HCT116 (cell line): ENCODE results near the gene DPP4. TPM values are rescaled to one million over a fixed set of nuclear protein-coding genes. Genes with fewer than 3 reads are reported as not detected.

Experiments used
- ATAC-seq: fragments of 200-7000 bp; cut with Tn5 transposase; 2 replicates; pipeline ENCODE4 v1.9.1; 2020; ENCODE audit warnings: mild to moderate bottlenecking, moderate library complexity
- BruUV-seq: library from RNA; stranded (reverse); fragments of 400-500 nt; replicated peaks from 2 replicates; lab custom pipeline; 2021; lab: Mats Ljungman, UMichigan
- CTCF ChIA-PET: fragments of 300-600 bp; sonication (Branson Sonifier 250); formaldehyde crosslinking; loops from one replicate; lab custom pipeline; 2021; ENCODE audit warnings: antibody characterized with exemption; lab: Charles Lee
- POLR2A ChIA-PET: fragments of 300-600, 350-600 bp; sonication (Branson Sonifier 250); formaldehyde crosslinking; loops from one replicate; lab custom pipeline; 2021; ENCODE audit warnings: antibody characterized with exemption; lab: Charles Lee
- RAD21 ChIA-PET, 2 experiments: fragments of 300-600 bp; sonication (Branson Sonifier 250); formaldehyde crosslinking; loops; one replicate each; lab custom pipeline; 2023; ENCODE audit warnings: low total read pairs in 2 of 2; ENCODE audit not compliant: uncharacterized antibody in 2 of 2, unreplicated experiment in 2 of 2, low non-redundant PET in 1 of 2; lab: Charles Lee
- DNase-seq: peaks from one replicate; pipeline ENCODE4 v3.0.0-alpha.2; 2010; ENCODE audit warnings: low read depth, low spot score
- H2AFZ ChIP-seq: fragments of 200-600 bp; shearing (Covaris generic), sonication (generic); 2 replicates; pipeline ENCODE4 v1.6.1; 2017; ENCODE audit warnings: low read depth, mixed run types, mixed read lengths, antibody characterized with exemption, low read length; ENCODE audit not compliant: poor library complexity, severe bottlenecking
- H3K27ac ChIP-seq: 2 replicates; pipeline ENCODE4 v1.5.1; 2012; ENCODE audit warnings: low read depth, low read length
- H3K27me3 ChIP-seq: fragments of 200-600 bp; sonication (generic); 2 replicates; pipeline ENCODE4 v1.6.1; 2016; ENCODE audit warnings: mixed run types, low read length, mixed read lengths; ENCODE audit not compliant: insufficient read depth
- H3K36me3 ChIP-seq, 2 experiments: fragments of 200-500 bp in 1 of 2; fragments of 200-600 bp in 1 of 2; sonication (Bioruptor generic) in 1 of 2; sonication (generic) in 1 of 2; 2 replicates each; pipeline versions ENCODE4 v1.5.1 to v1.6.1; 2014 to 2016; ENCODE audit warnings: low read length in 2 of 2, inconsistent platforms in 1 of 2, mixed read lengths in 1 of 2, mixed run types in 1 of 2; ENCODE audit not compliant: insufficient read depth in 2 of 2, control insufficient read depth in 1 of 2
- H3K4me1 ChIP-seq, 2 experiments: fragments of 200-600 bp in 1 of 2; sonication (generic) in 1 of 2; 2 replicates each; pipeline versions ENCODE4 v1.5.1 to v1.6.1; 2012 to 2017; ENCODE audit warnings: low read length in 2 of 2, inconsistent platforms in 1 of 2, mild to moderate bottlenecking in 1 of 2, mixed read lengths in 1 of 2, mixed run types in 1 of 2, moderate library complexity in 1 of 2; ENCODE audit not compliant: insufficient read depth in 2 of 2, control insufficient read depth in 1 of 2
- H3K4me2 ChIP-seq: fragments of 200-600 bp; sonication (generic); 2 replicates; pipeline ENCODE4 v1.6.1; 2017; ENCODE audit warnings: mixed run types, low read length, mixed read lengths
- H3K4me3 ChIP-seq, 2 experiments: fragments of 200-600 bp in 1 of 2; sonication (generic) in 1 of 2; replicated peaks in 1 of 2; 2 replicates each; pipeline ENCODE4 v1.5.1; 2011 to 2016; ENCODE audit warnings: low read length in 2 of 2, control low read depth in 1 of 2, low read depth in 1 of 2, mild to moderate bottlenecking in 1 of 2, mixed read lengths in 1 of 2, mixed run types in 1 of 2
- H3K79me2 ChIP-seq: fragments of 200-600 bp; sonication (generic); 2 replicates; pipeline ENCODE4 v1.6.1; 2017; ENCODE audit warnings: mild to moderate bottlenecking, mixed run types, low read length, moderate library complexity, mixed read lengths; ENCODE audit not compliant: insufficient read depth
- H3K9ac ChIP-seq: fragments of 200-600 bp; sonication (generic); 2 replicates; pipeline ENCODE4 v1.6.1; 2016; ENCODE audit warnings: low read length, mixed read lengths
- H3K9me2 ChIP-seq: fragments of 200-600 bp; sonication (generic), shearing (Covaris generic); 2 replicates; pipeline ENCODE4 v1.6.1; 2017; ENCODE audit warnings: mixed run types, mild to moderate bottlenecking, moderate library complexity; ENCODE audit not compliant: insufficient read depth
- H3K9me3 ChIP-seq, 2 experiments: fragments of 200-500 bp in 1 of 2; fragments of 200-600 bp in 1 of 2; sonication (Bioruptor generic) in 1 of 2; sonication (generic) in 1 of 2; 2 replicates each; pipeline ENCODE4 v1.6.1; 2014 to 2017; ENCODE audit warnings: low read length in 2 of 2, mixed read lengths in 2 of 2, inconsistent platforms in 1 of 2, low read depth in 1 of 2, mild to moderate bottlenecking in 1 of 2, mixed run types in 1 of 2, moderate library complexity in 1 of 2; ENCODE audit not compliant: control insufficient read depth in 1 of 2, insufficient read depth in 1 of 2
- H4K20me1 ChIP-seq: fragments of 200-600 bp; sonication (generic), shearing (Covaris generic); 2 replicates; pipeline ENCODE4 v1.6.1; 2017; ENCODE audit warnings: mixed run types, mild to moderate bottlenecking, moderate library complexity; ENCODE audit not compliant: insufficient read depth
- CBX3 ChIP-seq: IDR thresholded peaks from 2 replicates; pipeline ENCODE4 v1.6.1; 2012; ENCODE audit warnings: low read depth
- CEBPB ChIP-seq: IDR thresholded peaks from 2 replicates; pipeline ENCODE4 v1.6.1; 2012; ENCODE audit warnings: low read depth
- EGR1 ChIP-seq: IDR thresholded peaks from 2 replicates; pipeline ENCODE4 v1.6.1; 2012; ENCODE audit warnings: low read depth
- ELF1 ChIP-seq: IDR thresholded peaks from 2 replicates; pipeline ENCODE4 v1.6.1; 2012; ENCODE audit warnings: low read depth, borderline replicate concordance
- EZH2phosphoT487 ChIP-seq: fragments of 200-600 bp; IDR thresholded peaks from 2 replicates; pipeline ENCODE4 v1.6.1; 2018; ENCODE audit warnings: antibody characterized with exemption, borderline replicate concordance
- FOSL1 ChIP-seq: IDR thresholded peaks from 2 replicates; pipeline ENCODE4 v1.6.1; 2012; ENCODE audit warnings: low read depth
- POLR2A ChIP-seq: IDR thresholded peaks from 2 replicates; pipeline ENCODE4 v1.7.0; 2011; ENCODE audit warnings: borderline replicate concordance; ENCODE audit not compliant: insufficient read depth, insufficient read length; ENCODE audit errors: extremely low read depth
- POLR2AphosphoS5 ChIP-seq: IDR thresholded peaks from 2 replicates; pipeline ENCODE4 v1.6.1; 2011; ENCODE audit warnings: mild to moderate bottlenecking, low read depth, low read length, moderate library complexity
- SIN3A ChIP-seq: IDR thresholded peaks from 2 replicates; pipeline ENCODE4 v1.6.1; 2012; ENCODE audit warnings: low read depth
- SP1 ChIP-seq: IDR thresholded peaks from 2 replicates; pipeline ENCODE4 v1.6.1; 2012; ENCODE audit warnings: low read depth
- SRF ChIP-seq: IDR thresholded peaks from 2 replicates; pipeline ENCODE4 v1.6.1; 2012; ENCODE audit warnings: low read depth
- TCF7L2 ChIP-seq: IDR thresholded peaks from 2 replicates; pipeline ENCODE4 v1.7.0; 2011; ENCODE audit warnings: borderline replicate concordance, inconsistent platforms; ENCODE audit not compliant: insufficient read depth, insufficient read length; ENCODE audit errors: extremely low read depth
- YY1 ChIP-seq: IDR thresholded peaks from 2 replicates; pipeline ENCODE4 v1.6.1; 2011; ENCODE audit warnings: low read length, low read depth, moderate library complexity, mild to moderate bottlenecking; ENCODE audit not compliant: insufficient replicate concordance; ENCODE audit errors: extremely low read depth
- ZFX ChIP-seq: fragments of 450-650 bp; IDR thresholded peaks from 2 replicates; pipeline ENCODE4 v1.6.1; 2017
- ZNF274 ChIP-seq: fragments of 200-500 bp; sonication (Bioruptor generic); IDR thresholded peaks from 2 replicates; pipeline ENCODE4 v1.6.1; 2014; ENCODE audit warnings: mild to moderate bottlenecking, low read depth, low read length, inconsistent platforms
- intact Hi-C: fragments of 100-400 bp; cut with micrococcal nuclease; formaldehyde crosslinking; loops from 2 replicates; pipeline ENCODE4 v1.10.0; 2022
- total RNA-seq: library from RNA; stranded (reverse); gene quantifications from one replicate; pipeline ENCODE4 v1.2.1, GENCODE V29; 2021; ENCODE audit not compliant: unreplicated experiment
- TF ChIP-seq, protein P1 (sequence below): IDR thresholded peaks from 2 replicates; pipeline ENCODE4 v1.6.1; 2012
- TF ChIP-seq, protein P2 (sequence below), 3 experiments: fragments of 200-600 bp in 1 of 3; sonication (generic) in 1 of 3; IDR thresholded peaks in 2 of 3; conservative IDR thresholded peaks in 1 of 3; 2 replicates each; pipeline ENCODE4 v1.5.1; 2012 to 2017; ENCODE audit warnings: low read depth in 2 of 3, low read length in 2 of 3, antibody characterized with exemption in 1 of 3, borderline replicate concordance in 1 of 3, control low read depth in 1 of 3, mild to moderate bottlenecking in 1 of 3, mixed read lengths in 1 of 3, mixed run types in 1 of 3, moderate library complexity in 1 of 3; ENCODE audit not compliant: insufficient read depth in 1 of 3

DPP4 gene
- total RNA-seq, 1 experiment from 2014 or later: 3.6 TPM

DNA sequence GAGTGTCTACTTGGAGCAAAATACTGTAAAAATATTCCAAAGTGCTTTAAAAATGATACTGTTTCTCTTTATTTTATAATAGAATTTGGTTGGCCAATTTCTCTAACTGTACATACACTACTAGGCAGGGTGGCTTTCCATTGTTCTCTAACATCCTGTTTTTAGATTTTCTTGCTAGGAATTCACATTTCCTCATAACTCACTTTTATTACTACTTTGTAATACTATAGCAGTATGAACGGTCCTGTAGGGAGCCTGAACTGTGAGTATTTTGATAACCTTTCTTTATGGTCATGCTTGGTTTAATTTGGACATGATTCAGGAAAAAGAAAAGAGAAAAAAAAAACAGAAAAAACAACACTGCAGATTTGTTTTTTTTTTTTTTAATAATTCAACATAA lies 40.3 kb upstream of the DPP4 start:
- TF ChIP-seq, protein P1, sequence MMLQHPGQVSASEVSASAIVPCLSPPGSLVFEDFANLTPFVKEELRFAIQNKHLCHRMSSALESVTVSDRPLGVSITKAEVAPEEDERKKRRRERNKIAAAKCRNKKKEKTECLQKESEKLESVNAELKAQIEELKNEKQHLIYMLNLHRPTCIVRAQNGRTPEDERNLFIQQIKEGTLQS: no peak
- no peak for TF ChIP-seq EZH2phosphoT487
- no peak for TF ChIP-seq ZFX
- no peak for TF ChIP-seq POLR2A
- no peak for TF ChIP-seq CBX3
- no peak for TF ChIP-seq TCF7L2
- TF ChIP-seq ELF1: no peak
- TF ChIP-seq SIN3A: no peak
- TF ChIP-seq EGR1: no peak
- no peak for TF ChIP-seq SP1
- TF ChIP-seq ZNF274: no peak
- TF ChIP-seq YY1: no peak
- no peak for TF ChIP-seq SRF
- no peaks in the 10 kb centered on the region; a peak in 1 of 4 replicates for H3K9me3 ChIP-seq
- peaks cover 2 to 15% of the 10 kb centered on the region in 2 experiments; a peak in 1 of 4 replicates for H3K4me1 ChIP-seq
- H3K9ac ChIP-seq: no peak overlapping the region
- BruUV-seq: no TSS peak
- ChIA-PET CTCF (no interaction called here), POLR2A (no interaction called here), RAD21 (no interaction called here)
- H3K27me3 ChIP-seq: no peaks in the 10 kb centered on the region
- no peak overlapping the region for H3K27ac ChIP-seq
- no peaks in the 10 kb centered on the region for H3K9me2 ChIP-seq
- no peaks in the 10 kb centered on the region for H3K36me3 ChIP-seq
- DNase-seq (no peak), ATAC-seq (no peak)
- no peaks in the 10 kb centered on the region for H3K79me2 ChIP-seq
- H2AFZ ChIP-seq: no peak overlapping the region
- H3K4me2 ChIP-seq: no peak overlapping the region
- intact Hi-C loops: no loop called here
- no peaks in the 10 kb centered on the region for H4K20me1 ChIP-seq
- H3K4me3 ChIP-seq: no peak overlapping the region

DNA sequence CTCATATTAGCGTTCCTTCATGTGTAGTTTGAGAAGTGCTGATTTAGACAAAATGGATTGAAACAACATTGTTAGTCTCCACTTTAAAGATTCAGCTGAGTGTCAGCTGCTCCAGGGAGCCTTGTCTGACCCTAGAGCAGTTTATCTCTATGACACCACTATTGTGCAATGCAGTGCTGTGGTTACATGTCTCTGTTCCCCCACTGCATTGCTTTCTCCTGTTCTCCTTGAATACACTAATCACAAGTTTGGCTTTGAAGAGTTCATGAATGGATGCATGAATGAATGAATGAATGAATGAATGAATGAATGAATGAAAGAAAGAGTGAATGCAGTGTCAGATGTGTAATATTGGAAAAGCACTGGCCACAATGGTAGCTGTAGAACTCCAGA lies 39.8 kb upstream of the DPP4 start:
- POLR2A ChIA-PET: no interaction called here
- TF ChIP-seq ELF1: no peak
- TF ChIP-seq POLR2AphosphoS5: no peak
- TF ChIP-seq, protein P1: no peak
- TF ChIP-seq CEBPB: peak; percentile 64; the same call in 1 of the 2 replicates
- TF ChIP-seq FOSL1: no peak
- no peak for TF ChIP-seq YY1
- TF ChIP-seq, protein P2, sequence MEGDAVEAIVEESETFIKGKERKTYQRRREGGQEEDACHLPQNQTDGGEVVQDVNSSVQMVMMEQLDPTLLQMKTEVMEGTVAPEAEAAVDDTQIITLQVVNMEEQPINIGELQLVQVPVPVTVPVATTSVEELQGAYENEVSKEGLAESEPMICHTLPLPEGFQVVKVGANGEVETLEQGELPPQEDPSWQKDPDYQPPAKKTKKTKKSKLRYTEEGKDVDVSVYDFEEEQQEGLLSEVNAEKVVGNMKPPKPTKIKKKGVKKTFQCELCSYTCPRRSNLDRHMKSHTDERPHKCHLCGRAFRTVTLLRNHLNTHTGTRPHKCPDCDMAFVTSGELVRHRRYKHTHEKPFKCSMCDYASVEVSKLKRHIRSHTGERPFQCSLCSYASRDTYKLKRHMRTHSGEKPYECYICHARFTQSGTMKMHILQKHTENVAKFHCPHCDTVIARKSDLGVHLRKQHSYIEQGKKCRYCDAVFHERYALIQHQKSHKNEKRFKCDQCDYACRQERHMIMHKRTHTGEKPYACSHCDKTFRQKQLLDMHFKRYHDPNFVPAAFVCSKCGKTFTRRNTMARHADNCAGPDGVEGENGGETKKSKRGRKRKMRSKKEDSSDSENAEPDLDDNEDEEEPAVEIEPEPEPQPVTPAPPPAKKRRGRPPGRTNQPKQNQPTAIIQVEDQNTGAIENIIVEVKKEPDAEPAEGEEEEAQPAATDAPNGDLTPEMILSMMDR (IDR thresholded peaks at IDR 0.05 in 2 of 3, conservative IDR thresholded peaks at IDR 0.05 in 1 of 3; ENCODE audit: borderline replicate concordance in 1 of 3, insufficient read depth in 1 of 3, low read depth in 2 of 3, low read length in 2 of 3): no peak
- TF ChIP-seq EGR1: no peak
- H4K20me1 ChIP-seq: no peaks in the 10 kb centered on the region
- RAD21 ChIA-PET: no interaction called here
- no peaks in the 10 kb centered on the region for H3K79me2 ChIP-seq
- peak overlapping the region; percentile 15 for H2AFZ ChIP-seq
- BruUV-seq: no TSS peak
- no peak overlapping the region for H3K9ac ChIP-seq
- H3K27me3 ChIP-seq: no peaks in the 10 kb centered on the region
- ATAC-seq (no peak), DNase-seq (no peak)
- CTCF ChIA-PET: no interaction called here
- no peaks in the 10 kb centered on the region for H3K36me3 ChIP-seq
- peaks cover 2 to 14% of the 10 kb centered on the region in 2 experiments; a peak in 1 of 4 replicates for H3K4me1 ChIP-seq
- H3K9me3 ChIP-seq: no peaks in the 10 kb centered on the region; a peak in 1 of 4 replicates
- H3K4me2 ChIP-seq: no peak overlapping the region
- intact Hi-C loops: no loop called here
- no peak overlapping the region for H3K4me3 ChIP-seq
- H3K9me2 ChIP-seq: no peaks in the 10 kb centered on the region
- H3K27ac ChIP-seq: no peak overlapping the region
